Activated CD4-positive, alpha-beta T cell treated with anti-CD3 and anti-CD28 coated beads, Interleukin-2, amount 10 ng/mL, durations not matched to agents 7 days and 5 days (primary cell): Measurements from ENCODE around the gene PHC2. TPM values are rescaled to one million over a fixed set of nuclear protein-coding genes. Genes with fewer than 3 reads are reported as not detected.
"Not testable (repeated sequence)": the region's sequence is repeated elsewhere in the genome, so short reads cannot be mapped to it uniquely, and the experiment has no call there.

Experiments used
- CTCF ChIA-PET: fragments of 350-600 bp; sonication (Branson Sonifier 250); formaldehyde crosslinking; loops from one replicate; lab custom pipeline; 2021; ENCODE audit warnings: antibody characterized with exemption; lab: Charles Lee
- POLR2A ChIA-PET: fragments of 350-600 bp; sonication (Branson Sonifier 250); formaldehyde crosslinking; loops from one replicate; lab custom pipeline; 2021; ENCODE audit warnings: antibody characterized with exemption; lab: Charles Lee
- DNase-seq: peaks from one replicate; pipeline ENCODE4 v3.0.0-alpha.2; 2020
- H3K27ac Mint-ChIP-seq: one replicate; pipeline ENCODE4 v1.8.0; 2021; ENCODE audit warnings: mild to moderate bottlenecking, moderate library complexity, mixed read lengths
- H3K27me3 Mint-ChIP-seq: one replicate; pipeline ENCODE4 v1.8.0; 2021; ENCODE audit warnings: mixed read lengths
- H3K36me3 Mint-ChIP-seq: one replicate; pipeline ENCODE4 v1.8.0; 2021; ENCODE audit warnings: low read depth, mixed read lengths
- H3K4me1 Mint-ChIP-seq: one replicate; pipeline ENCODE4 v1.8.0; 2021; ENCODE audit warnings: mixed read lengths
- H3K4me3 Mint-ChIP-seq: one replicate; pipeline ENCODE4 v1.8.0; 2021; ENCODE audit warnings: mild to moderate bottlenecking, moderate library complexity, mixed read lengths
- H3K9me3 Mint-ChIP-seq: one replicate; pipeline ENCODE4 v1.8.0; 2021; ENCODE audit warnings: mixed read lengths
- total RNA-seq, 2 experiments: library from RNA; stranded (reverse); gene quantifications; one replicate each; pipeline ENCODE4 v1.2.3, GENCODE V29; 2021

Gene PHC2
- total RNA-seq, 2 experiments from 2014 or later = 43.2 to 48.3 TPM

DNA sequence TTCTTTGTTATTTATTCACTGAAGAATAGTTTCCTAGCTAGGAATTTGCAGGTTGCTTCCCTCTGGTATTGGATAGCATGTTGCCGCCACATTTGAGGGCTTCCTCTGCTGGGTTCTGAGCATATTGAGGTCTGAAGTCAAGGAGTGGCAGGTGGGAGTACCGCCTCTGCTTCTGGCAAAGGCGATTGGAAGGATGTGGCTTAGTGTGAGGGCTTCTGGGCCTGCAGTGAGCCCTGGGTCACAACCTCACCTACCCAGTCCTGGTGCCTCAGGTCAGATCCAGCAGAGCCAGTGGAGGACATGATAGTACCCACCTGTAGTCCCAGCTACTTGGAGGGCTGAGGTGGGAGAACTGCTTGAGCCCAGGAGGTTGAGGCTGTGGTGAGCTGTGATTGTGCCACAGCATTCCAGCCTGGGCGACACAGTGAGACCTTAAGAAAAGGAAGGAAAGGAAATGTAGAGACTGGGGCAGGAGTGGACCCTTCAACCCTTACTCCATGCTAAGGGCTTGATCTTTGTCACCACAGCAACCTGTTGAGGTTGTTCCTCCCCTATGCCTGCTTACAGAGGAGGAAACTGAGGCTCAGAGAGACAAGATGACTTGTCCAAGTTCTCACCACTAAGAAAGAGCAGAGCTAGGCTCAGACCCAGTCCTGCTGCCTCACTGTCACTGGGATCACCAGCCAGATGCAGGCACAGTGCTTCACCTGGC, 132.8 kb downstream of the PHC2 start:
- POLR2A ChIA-PET = no interaction called here
- CTCF ChIA-PET = interaction anchor here (0.6 to 1.6 kb wide), 4 partner anchors 9 to 64 kb away, joined by 3 to 4 read pairs (median 3); no protein-coding TSS in a partner anchor
- Mint-ChIP-seq H3K36me3 (peaks cover 33% of the 10 kb centered on the region), H3K27ac (peak overlapping the region; percentile 77), H3K4me1 (peaks cover 40% of the 10 kb centered on the region), H3K9me3 (peaks cover 4% of the 10 kb centered on the region), H3K4me3 (no peak overlapping the region), H3K27me3 (no peaks in the 10 kb centered on the region)
- DNase-seq = no peak

DNA sequence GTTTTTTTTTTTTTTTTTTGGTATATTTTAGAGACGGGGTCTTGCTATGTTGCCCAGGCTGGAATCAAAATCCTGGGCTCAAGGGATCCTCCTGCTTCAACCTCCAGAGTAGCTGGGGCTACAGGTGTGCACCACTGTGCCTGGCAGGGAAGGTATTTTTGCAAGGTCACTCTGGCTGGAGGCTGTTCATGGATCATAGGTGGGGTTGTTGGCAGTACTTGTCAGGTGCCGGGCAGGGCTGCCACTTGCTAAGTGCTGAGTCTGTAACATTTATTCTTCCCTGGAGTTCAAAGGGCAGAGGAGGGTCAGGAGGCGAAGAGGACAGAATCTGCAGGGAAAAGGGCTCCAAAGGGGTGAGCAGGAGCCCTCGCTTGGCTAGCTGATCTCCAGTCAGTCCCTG, 134.1 kb downstream of the PHC2 start:
- H3K9me3 Mint-ChIP-seq = peaks cover 3% of the 10 kb centered on the region
- no peaks in the 10 kb centered on the region for H3K27me3 Mint-ChIP-seq
- H3K4me3 Mint-ChIP-seq = no peak overlapping the region
- CTCF ChIA-PET = interaction anchor here (0.6 to 3.4 kb wide), 10 partner anchors 8 to 174 kb away, joined by 3 to 16 read pairs (median 6); partner anchors contain the start of gene ZSCAN20
- POLR2A ChIA-PET = no interaction called here
- peaks cover 25% of the 10 kb centered on the region for H3K36me3 Mint-ChIP-seq
- H3K27ac Mint-ChIP-seq = no peak overlapping the region
- no peak for DNase-seq
- peaks cover 28% of the 10 kb centered on the region for H3K4me1 Mint-ChIP-seq

DNA sequence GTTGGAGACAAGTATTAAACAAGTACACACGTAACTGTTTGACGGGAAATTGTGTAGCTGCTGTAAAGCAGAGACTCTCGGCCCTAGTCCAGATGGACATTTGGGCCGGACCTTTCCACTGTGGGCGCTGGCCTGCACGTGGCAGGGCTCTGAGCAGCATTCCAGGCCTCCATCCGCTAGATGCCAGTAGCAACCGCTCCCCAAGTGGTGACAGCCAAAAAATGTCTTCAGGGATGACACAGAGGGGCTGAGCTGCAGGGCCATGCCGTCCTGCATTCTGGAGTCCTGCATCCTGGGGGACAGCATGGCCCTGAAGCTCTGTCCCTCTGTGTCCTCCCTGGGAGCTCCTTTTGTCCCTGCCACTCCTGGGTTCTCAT, 134.8 kb downstream of the PHC2 start:
- peaks cover 20% of the 10 kb centered on the region for H3K36me3 Mint-ChIP-seq
- H3K27ac Mint-ChIP-seq = no peak overlapping the region
- H3K4me3 Mint-ChIP-seq = no peak overlapping the region
- H3K27me3 Mint-ChIP-seq = no peaks in the 10 kb centered on the region
- DNase-seq = no peak
- H3K4me1 Mint-ChIP-seq = peaks cover 20% of the 10 kb centered on the region
- ChIA-PET CTCF (interaction anchor here (0.6 to 3.4 kb wide), 20 partner anchors 10 to 175 kb away, joined by 3 to 16 read pairs (median 5); partner anchors contain the start of genes A3GALT2 and ZSCAN20), POLR2A (no interaction called here)
- H3K9me3 Mint-ChIP-seq = no peaks in the 10 kb centered on the region

DNA sequence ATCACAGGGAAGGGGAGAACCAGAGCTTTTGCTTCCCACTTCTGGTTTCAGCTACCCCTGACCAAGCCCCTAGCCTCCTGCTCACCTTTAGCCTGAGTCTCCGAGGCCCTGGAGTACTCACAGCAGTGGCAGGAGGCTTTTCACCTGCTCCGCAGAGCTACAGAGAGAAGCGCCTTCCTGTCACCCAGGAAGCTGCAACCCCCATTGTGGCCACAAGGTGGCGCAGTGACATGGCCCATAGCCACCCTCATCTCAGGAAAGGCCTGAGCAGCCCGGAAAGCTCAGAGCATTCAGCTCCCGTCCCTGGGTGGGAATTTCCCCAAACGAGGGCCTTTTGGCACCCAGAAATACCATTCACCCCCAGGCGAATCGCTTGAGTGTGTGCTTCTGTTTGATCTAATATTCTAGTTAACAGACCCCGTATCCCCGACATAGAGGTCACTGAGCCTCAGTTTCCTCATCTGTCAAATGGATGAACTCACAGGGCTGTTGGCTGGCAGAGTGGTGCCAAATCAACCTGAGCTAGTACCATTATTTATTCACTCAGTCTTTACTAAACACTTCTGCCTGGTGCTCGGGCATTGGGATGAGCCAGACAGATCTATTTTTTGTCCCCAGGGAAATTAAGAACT, 135.3 kb downstream of the PHC2 start:
- no peaks in the 10 kb centered on the region for H3K9me3 Mint-ChIP-seq
- CTCF ChIA-PET = interaction anchor here (0.6 to 3.4 kb wide), 22 partner anchors 11 to 175 kb away, joined by 3 to 16 read pairs (median 4); partner anchors contain the start of genes A3GALT2 and ZSCAN20

GRCh38 chr1:33295023-33295422, 135.9 kb downstream of the PHC2 start:
- no peak for DNase-seq
- POLR2A ChIA-PET = no interaction called here
- Mint-ChIP-seq H3K4me1 (peaks cover 19% of the 10 kb centered on the region), H3K27ac (no peak overlapping the region), H3K27me3 (no peaks in the 10 kb centered on the region), H3K4me3 (no peak overlapping the region), H3K9me3 (no peaks in the 10 kb centered on the region), H3K36me3 (peaks cover 16% of the 10 kb centered on the region)
- CTCF ChIA-PET = interaction anchor here (0.8 to 3.4 kb wide), 18 partner anchors 10 to 176 kb away, joined by 3 to 16 read pairs (median 4); partner anchors contain the start of genes A3GALT2 and ZSCAN20

More for the DNA sequence above, 135.3 kb downstream of the PHC2 start:
- Mint-ChIP-seq H3K4me1 (peaks cover 19% of the 10 kb centered on the region), H3K4me3 (no peak overlapping the region), H3K27me3 (no peaks in the 10 kb centered on the region), H3K36me3 (peaks cover 20% of the 10 kb centered on the region), H3K27ac (no peak overlapping the region)
- peak; percentile 89 for DNase-seq
- POLR2A ChIA-PET = no interaction called here

DNA sequence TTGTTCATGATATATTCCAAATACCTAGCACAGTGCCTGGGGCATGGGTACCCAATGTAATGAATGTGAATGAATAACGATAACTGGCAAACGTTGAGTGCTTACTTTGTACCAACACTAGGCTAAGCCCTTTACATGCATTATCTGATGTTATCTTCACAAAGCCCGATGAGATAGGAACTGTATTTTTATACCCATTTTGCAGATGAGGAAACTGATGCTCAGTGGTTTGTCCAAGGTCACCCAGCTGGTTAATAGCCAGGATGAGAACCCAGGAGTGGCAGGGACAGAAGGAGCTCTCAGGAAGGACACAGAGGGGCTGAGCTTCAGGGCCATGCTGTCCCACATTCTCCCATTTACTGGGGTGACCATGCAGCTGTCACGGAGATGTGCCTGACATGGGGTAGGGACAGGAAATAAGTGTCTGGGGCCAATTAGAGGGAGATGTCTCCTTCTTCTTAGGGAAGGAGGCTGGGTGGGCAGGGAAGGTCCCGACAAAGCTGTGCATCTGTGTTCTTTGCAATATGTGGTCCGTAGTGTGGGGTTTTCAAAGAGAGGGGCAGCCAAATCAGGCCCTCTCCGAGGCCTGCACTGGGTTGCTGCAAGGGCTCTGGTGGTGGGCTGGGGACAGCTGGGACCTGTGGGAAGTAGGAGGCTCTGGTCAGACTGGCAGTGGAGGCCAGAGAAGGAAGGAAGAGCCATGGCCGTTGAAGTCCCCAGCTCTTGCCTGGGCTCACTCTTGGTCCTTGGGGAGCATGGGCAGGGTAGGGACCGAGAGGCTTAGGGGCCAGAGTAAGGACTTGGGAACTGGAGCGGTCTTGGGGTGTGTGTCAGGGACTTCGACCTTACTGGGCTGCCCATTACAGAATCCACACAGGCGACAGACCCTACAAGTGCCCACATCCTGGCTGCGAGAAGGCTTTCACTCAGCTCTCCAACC, 136.6 kb downstream of the PHC2 start:
- Mint-ChIP-seq H3K27me3 (no peaks in the 10 kb centered on the region), H3K4me3 (no peak overlapping the region), H3K36me3 (peaks cover 20% of the 10 kb centered on the region), H3K27ac (peak overlapping the region; percentile 65), H3K4me1 (peaks cover 19% of the 10 kb centered on the region), H3K9me3 (no peaks in the 10 kb centered on the region)
- DNase-seq = no peak
- CTCF ChIA-PET = interaction anchor here (0.8 to 3.4 kb wide), 10 partner anchors 12 to 177 kb away, joined by 3 to 16 read pairs (median 4); partner anchors contain the start of genes A3GALT2 and ZSCAN20
- POLR2A ChIA-PET = no interaction called here

- H3K4me1 Mint-ChIP-seq = peaks cover 11% of the 10 kb centered on the region
Observed at GRCh38 chr1:33292726-33293340, 138.1 kb downstream of the PHC2 start.

GRCh38 chr1:33290615-33291014, 140.3 kb downstream of the PHC2 start:
- H3K9me3 Mint-ChIP-seq, CTCF ChIA-PET, POLR2A ChIA-PET, H3K4me1 Mint-ChIP-seq, H3K4me3 Mint-ChIP-seq, DNase-seq, H3K27me3 Mint-ChIP-seq, H3K27ac Mint-ChIP-seq: not testable (repeated sequence)
- H3K36me3 Mint-ChIP-seq = peaks cover 11% of the 10 kb centered on the region

More at GRCh38 chr1:33292726-33293340, 138.1 kb downstream of the PHC2 start:
- ChIA-PET POLR2A (no interaction called here), CTCF (interaction anchor here (1.2 kb wide), 1 partner anchor 166 kb away, joined by 3 read pairs; no protein-coding TSS in a partner anchor)
- no peak overlapping the region for H3K27ac Mint-ChIP-seq
- H3K36me3 Mint-ChIP-seq = peaks cover 20% of the 10 kb centered on the region
- H3K9me3 Mint-ChIP-seq = no peaks in the 10 kb centered on the region
- DNase-seq = no peak
- no peaks in the 10 kb centered on the region for H3K27me3 Mint-ChIP-seq
- no peak overlapping the region for H3K4me3 Mint-ChIP-seq

- H3K27ac Mint-ChIP-seq = no peak overlapping the region
- no peak overlapping the region for H3K4me3 Mint-ChIP-seq
- DNase-seq = no peak
- peaks cover 11% of the 10 kb centered on the region for H3K36me3 Mint-ChIP-seq
- CTCF ChIA-PET = interaction anchor here (2.1 kb wide), 1 partner anchor 8 kb away, joined by 4 read pairs; no protein-coding TSS in a partner anchor
- H3K4me1 Mint-ChIP-seq = no peaks in the 10 kb centered on the region
- no peaks in the 10 kb centered on the region for H3K9me3 Mint-ChIP-seq
- no peaks in the 10 kb centered on the region for H3K27me3 Mint-ChIP-seq
- POLR2A ChIA-PET = no interaction called here
Observed at GRCh38 chr1:33289858-33290154, 141.1 kb downstream of the PHC2 start.

GRCh38 chr1:33288976-33289857, 141.7 kb downstream of the PHC2 start:
- Mint-ChIP-seq H3K4me3 (no peak overlapping the region), H3K9me3 (no peaks in the 10 kb centered on the region), H3K27me3 (no peaks in the 10 kb centered on the region), H3K27ac (no peak overlapping the region), H3K36me3 (peaks cover 11% of the 10 kb centered on the region), H3K4me1 (no peaks in the 10 kb centered on the region)
- no peak for DNase-seq
- POLR2A ChIA-PET = no interaction called here
- CTCF ChIA-PET = interaction anchor here (2.1 kb wide), 1 partner anchor 8 kb away, joined by 4 read pairs; no protein-coding TSS in a partner anchor

DNA sequence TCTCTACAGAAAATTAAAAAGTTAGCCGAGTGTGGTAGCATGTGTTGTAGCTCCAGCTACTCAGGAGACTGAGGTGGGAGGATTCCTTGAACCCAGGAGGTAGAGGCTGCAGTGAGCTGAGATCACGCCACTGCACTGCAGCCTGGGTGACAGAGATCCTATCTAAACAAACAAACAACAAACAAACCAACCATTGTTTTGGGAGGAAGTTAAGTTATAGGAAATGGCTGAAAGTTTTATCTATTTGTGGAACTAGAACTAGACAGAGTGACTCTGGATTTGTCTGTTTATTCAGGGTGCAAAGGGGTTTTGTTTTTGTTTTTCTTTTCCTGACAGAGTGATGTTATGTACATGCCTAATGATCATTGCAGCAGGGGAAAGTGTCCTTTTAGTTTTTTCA, 143.6 kb downstream of the PHC2 start:
- DNase-seq = no peak
- peaks cover 14% of the 10 kb centered on the region for H3K36me3 Mint-ChIP-seq
- no peaks in the 10 kb centered on the region for H3K4me1 Mint-ChIP-seq
- H3K27me3 Mint-ChIP-seq = no peaks in the 10 kb centered on the region
- no peak overlapping the region for H3K27ac Mint-ChIP-seq
- no peaks in the 10 kb centered on the region for H3K9me3 Mint-ChIP-seq
- no peak overlapping the region for H3K4me3 Mint-ChIP-seq
- CTCF ChIA-PET = interaction anchor here (1.7 kb wide), 1 partner anchor 11 kb away, joined by 3 read pairs; no protein-coding TSS in a partner anchor
- POLR2A ChIA-PET = no interaction called here
